ENCODE measurements around the gene ZNF525. TPM values are rescaled to one million over a fixed set of nuclear protein-coding genes. Genes with fewer than 3 reads are reported as not detected.

The ZNF525 gene
- total RNA-seq, 1 experiment from 2014 or later = 13.1 TPM

- H3K27me3 ChIP-seq (ENCODE audit: low read length) = no peaks in the 10 kb centered on the region
- ATAC-seq (peak; percentile 90), DNase-seq (peak; percentile 69)
- ChIA-PET CTCF (interaction anchor here (0.5 to 0.6 kb wide), 4 partner anchors 14 to 861 kb away, joined by 3 to 5 read pairs (median 4); no protein-coding TSS in a partner anchor), POLR2A (ENCODE audit: unreplicated experiment) (interaction anchor here (0.5 kb wide), 1 partner anchor 690 kb away, joined by 3 read pairs; no protein-coding TSS in a partner anchor)
- no peak overlapping the region for H3K27ac ChIP-seq (ENCODE audit: low read length)
- TF ChIP-seq CTCF (conservative IDR thresholded peaks at IDR 0.05; ENCODE audit: low read depth, low read length) (peak; percentile 78), EZH2phosphoT487 (IDR thresholded peaks at IDR 0.05; ENCODE audit: borderline replicate concordance, low read length) (no peak)
- no peaks in the 10 kb centered on the region for H3K79me2 ChIP-seq (ENCODE audit: low read length)
- intact Hi-C loops (cut with micrococcal nuclease) = loop anchor here (1.0 kb wide), 1 partner anchor 321 kb away; no protein-coding TSS in a partner anchor
- BruUV-seq (replicated peaks) = no TSS peak
- H3K4me3 ChIP-seq (ENCODE audit: low read length) = no peak overlapping the region
- no peaks in the 10 kb centered on the region for H3K36me3 ChIP-seq (ENCODE audit: low read depth, low read length)
- no peaks in the 10 kb centered on the region for H3F3A ChIP-seq (ENCODE audit: low read length, unreplicated experiment)
- H3K4me1 ChIP-seq (ENCODE audit: insufficient read depth, low read length) = no peaks in the 10 kb centered on the region
- H3K9ac ChIP-seq (ENCODE audit: low read length) = no peak overlapping the region
- no peaks in the 10 kb centered on the region for H3K9me3 ChIP-seq (ENCODE audit: low read length)
- no peaks in the 10 kb centered on the region for H3K9me2 ChIP-seq (replicated peaks; ENCODE audit: low read length)
- H3K4me2 ChIP-seq (ENCODE audit: low read length) = no peak overlapping the region
- H2AFZ ChIP-seq (ENCODE audit: low read length) = no peak overlapping the region
- H4K20me1 ChIP-seq (ENCODE audit: low read length) = no peaks in the 10 kb centered on the region
These were observed 59.6 kb downstream of the ZNF525 start for GRCh38 chr19:53424968-53425597.

GRCh38 chr19:53431399-53432087 is 66.0 kb downstream of the ZNF525 start, which contains the start of gene ZNF761:
Gene ZNF761, plus strand, starts transcription at chr19:53431984. Its CDS starts 15,285 bp downstream, at chr19:53447269.
- ATAC-seq = peak; percentile 97
- H3K27ac ChIP-seq (ENCODE audit: low read length) = peak within 1 kb of the TSS; percentile 57
- no peaks in the 10 kb centered on the region for H3F3A ChIP-seq (ENCODE audit: low read length, unreplicated experiment)
- peaks cover 4% of the 10 kb centered on the region; the same call in 1 of the 2 replicates for H3K9me3 ChIP-seq (ENCODE audit: low read length)
- peaks cover 41% of the 10 kb centered on the region for H3K79me2 ChIP-seq (ENCODE audit: low read length)
- intact Hi-C loops (cut with micrococcal nuclease) = loop anchor here (2.0 to 5.0 kb wide), 4 partner anchors 34 to 79 kb away; partner anchors contain the start of genes ZNF525, ZNF765 and ZNF813
- TSS peak; percentile 93 for BruUV-seq (replicated peaks)
- no peaks in the 10 kb centered on the region for H4K20me1 ChIP-seq (ENCODE audit: low read length)
- H3K27me3 ChIP-seq (ENCODE audit: low read length) = no peaks in the 10 kb centered on the region
- peaks cover 8% of the 10 kb centered on the region; the same call in 1 of the 2 replicates for H3K4me1 ChIP-seq (ENCODE audit: insufficient read depth, low read length)
- H2AFZ ChIP-seq (ENCODE audit: low read length) = peak within 1 kb of the TSS; percentile 90
- ChIA-PET CTCF (interaction anchor here (1.0 kb wide), 1 partner anchor 67 kb away, joined by 3 read pairs; no protein-coding TSS in a partner anchor), POLR2A (ENCODE audit: unreplicated experiment) (interaction anchor here (0.6 kb wide), 1 partner anchor 30 kb away, joined by 6 read pairs; no protein-coding TSS in a partner anchor)
- TF ChIP-seq EZH2 (IDR thresholded peaks at IDR 0.05; ENCODE audit: low read length, unreplicated experiment) = no peak
- peak within 1 kb of the TSS; percentile 91 for H3K9ac ChIP-seq (ENCODE audit: low read length)
- peak within 1 kb of the TSS; percentile 74 for H3K4me3 ChIP-seq (ENCODE audit: low read length)
- peaks cover 31% of the 10 kb centered on the region for H3K36me3 ChIP-seq (ENCODE audit: low read depth, low read length)
- peak within 1 kb of the TSS; percentile 82 for H3K4me2 ChIP-seq (ENCODE audit: low read length)
- H3K9me2 ChIP-seq (replicated peaks; ENCODE audit: low read length) = no peaks in the 10 kb centered on the region
- peak; percentile 98 for DNase-seq

GRCh38 chr19:53432088-53432661 is 66.7 kb downstream of the ZNF525 start:
- H3K4me1 ChIP-seq (ENCODE audit: insufficient read depth, low read length) = peaks cover 8% of the 10 kb centered on the region; the same call in 1 of the 2 replicates
- ChIA-PET CTCF (interaction anchor here (1.0 kb wide), 1 partner anchor 67 kb away, joined by 3 read pairs; no protein-coding TSS in a partner anchor), POLR2A (ENCODE audit: unreplicated experiment) (no interaction called here)
- no peaks in the 10 kb centered on the region for H3K27me3 ChIP-seq (ENCODE audit: low read length)
- TF ChIP-seq EZH2 (IDR thresholded peaks at IDR 0.05; ENCODE audit: low read length, unreplicated experiment) (no peak), EZH2phosphoT487 (IDR thresholded peaks at IDR 0.05; ENCODE audit: borderline replicate concordance, low read length) (no peak), CTCF (conservative IDR thresholded peaks at IDR 0.05; ENCODE audit: low read depth, low read length) (no peak)
- H3K9ac ChIP-seq (ENCODE audit: low read length) = peak overlapping the region; percentile 91
- peak; percentile 9 for DNase-seq
- intact Hi-C loops (cut with micrococcal nuclease) = loop anchor here (5.0 kb wide), 3 partner anchors 35 to 65 kb away; partner anchors contain the start of genes ZNF525, ZNF765 and ZNF813
- peak overlapping the region; percentile 52 for H2AFZ ChIP-seq (ENCODE audit: low read length)
- peak overlapping the region; percentile 74 for H3K4me3 ChIP-seq (ENCODE audit: low read length)
- H3K9me3 ChIP-seq (ENCODE audit: low read length) = peaks cover 4% of the 10 kb centered on the region; the same call in 1 of the 2 replicates
- peak overlapping the region; percentile 57 for H3K27ac ChIP-seq (ENCODE audit: low read length)
- H3K36me3 ChIP-seq (ENCODE audit: low read depth, low read length) = peaks cover 38% of the 10 kb centered on the region
- H3K4me2 ChIP-seq (ENCODE audit: low read length) = peak overlapping the region; percentile 82
- ATAC-seq = peak; percentile 12
- no peaks in the 10 kb centered on the region for H4K20me1 ChIP-seq (ENCODE audit: low read length)
- H3K79me2 ChIP-seq (ENCODE audit: low read length) = peaks cover 43% of the 10 kb centered on the region
- TSS peak; percentile 68 for BruUV-seq (replicated peaks)
- H3K9me2 ChIP-seq (replicated peaks; ENCODE audit: low read length) = no peaks in the 10 kb centered on the region
- no peaks in the 10 kb centered on the region for H3F3A ChIP-seq (ENCODE audit: low read length, unreplicated experiment)

Data from PC-3 (cell line).